GM18526 (cell line): Measurements from ENCODE around the gene PIGC.

Experiments
- POLR2A ChIP-seq: IDR thresholded peaks from 3 replicates; pipeline ENCODE4 v1.6.1; 2011; ENCODE audit not compliant: insufficient read length; ENCODE audit errors: extremely low read depth

Gene PIGC

DNA sequence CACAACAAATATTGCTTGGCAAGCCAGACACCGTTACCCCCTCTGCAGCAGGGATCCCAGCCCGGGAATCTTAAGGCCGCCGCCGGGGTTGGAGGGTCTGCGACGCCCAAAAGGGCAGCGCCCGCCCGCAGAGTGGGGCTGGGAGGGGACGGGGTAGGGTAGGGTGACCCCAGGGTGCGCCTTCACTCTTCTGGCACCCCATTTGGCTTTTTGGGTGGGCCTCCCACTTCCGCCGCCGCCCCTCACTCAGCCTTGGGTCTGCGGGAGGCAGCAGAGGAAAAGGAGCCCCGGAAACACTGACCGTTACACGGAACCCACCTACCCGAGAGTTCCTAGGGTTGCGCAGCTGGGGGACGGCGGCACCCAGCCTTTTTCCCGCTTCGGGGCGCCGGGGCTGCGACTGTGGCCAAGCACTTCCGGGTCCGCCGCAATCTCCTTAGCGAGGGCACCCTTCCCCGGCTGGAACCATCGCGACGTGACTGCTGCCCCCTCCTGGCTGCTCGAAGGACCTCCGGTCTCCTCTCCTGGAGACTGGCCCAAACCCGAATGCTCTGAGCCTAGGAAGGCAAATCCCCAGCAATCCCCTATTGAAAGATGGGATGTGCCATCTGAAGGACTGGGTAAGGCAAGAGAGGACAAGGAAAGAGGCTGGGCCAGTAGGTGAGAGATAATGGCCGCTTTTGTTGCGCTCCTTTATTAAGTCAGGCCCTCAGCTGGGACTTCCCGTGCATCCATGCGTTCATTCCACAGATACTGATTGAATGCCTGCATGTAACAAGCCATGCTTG is at the start of gene PIGC:
Gene PIGC, minus strand, starts transcription at position 404 of the 788 bp plus-strand sequence. CDS start 1,447 bp downstream, outside the sequence.
- TF ChIP-seq POLR2A, result peak; percentile 64

DNA sequence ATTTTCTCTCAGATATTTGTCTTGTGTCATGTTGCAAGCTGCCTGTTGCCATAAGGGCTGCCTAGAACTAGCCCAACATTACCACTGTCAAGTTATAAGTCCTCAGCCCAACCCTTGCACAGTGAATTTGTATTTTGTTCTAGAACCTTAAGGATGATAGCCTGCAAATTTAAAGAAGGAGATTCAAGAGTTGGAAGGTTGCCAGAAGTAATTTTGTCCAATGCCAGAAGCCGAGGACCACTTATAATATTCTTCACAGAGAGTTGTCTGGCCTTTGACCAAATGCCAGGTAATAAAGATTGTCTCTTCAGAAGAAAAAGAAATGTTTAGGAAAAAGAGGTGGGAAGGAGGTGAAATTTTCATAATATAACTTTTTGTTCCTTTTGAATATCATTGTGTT is 48.6 kb upstream of the PIGC start:
- TF ChIP-seq POLR2A, result no peak

DNA sequence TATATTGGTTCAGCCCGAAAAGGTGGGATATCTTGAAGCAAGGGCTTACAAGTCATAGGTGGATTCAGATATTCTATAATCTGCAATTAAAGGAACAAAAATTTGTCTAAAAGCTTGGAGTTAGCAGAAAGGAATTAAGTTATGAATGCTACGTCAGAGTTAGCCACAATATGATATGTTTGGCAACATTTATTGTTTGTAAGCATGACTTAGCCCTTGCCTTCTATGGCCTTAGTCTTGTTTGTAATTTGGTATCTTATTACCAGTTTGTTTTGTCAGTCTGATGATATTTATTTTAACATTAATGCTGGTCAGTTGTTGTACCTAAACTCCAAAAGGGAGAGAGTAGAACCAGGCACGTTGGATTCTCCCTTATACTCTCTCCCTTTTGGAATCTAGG is 46.0 kb upstream of the PIGC start:
- no peak for TF ChIP-seq POLR2A

DNA sequence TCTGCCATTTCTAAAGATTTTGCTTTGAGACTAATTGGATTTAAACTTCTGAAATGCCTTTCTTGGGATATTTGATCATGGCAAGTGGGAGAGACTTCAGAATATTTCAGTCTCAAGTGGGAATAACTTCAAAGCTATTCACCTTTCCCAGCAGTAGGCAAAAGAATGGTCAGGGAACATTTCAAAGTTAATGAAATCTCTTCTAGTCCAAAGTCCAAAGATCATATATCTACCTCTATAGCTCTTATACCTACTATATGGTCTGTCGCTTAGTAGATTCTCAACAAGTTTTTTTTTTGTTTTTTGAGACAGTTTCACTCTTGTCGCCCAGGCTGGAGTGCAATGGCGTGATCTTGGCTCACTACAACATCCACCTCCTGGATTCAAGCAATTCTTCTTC is 44.5 kb upstream of the PIGC start:
- no peak for TF ChIP-seq POLR2A

DNA sequence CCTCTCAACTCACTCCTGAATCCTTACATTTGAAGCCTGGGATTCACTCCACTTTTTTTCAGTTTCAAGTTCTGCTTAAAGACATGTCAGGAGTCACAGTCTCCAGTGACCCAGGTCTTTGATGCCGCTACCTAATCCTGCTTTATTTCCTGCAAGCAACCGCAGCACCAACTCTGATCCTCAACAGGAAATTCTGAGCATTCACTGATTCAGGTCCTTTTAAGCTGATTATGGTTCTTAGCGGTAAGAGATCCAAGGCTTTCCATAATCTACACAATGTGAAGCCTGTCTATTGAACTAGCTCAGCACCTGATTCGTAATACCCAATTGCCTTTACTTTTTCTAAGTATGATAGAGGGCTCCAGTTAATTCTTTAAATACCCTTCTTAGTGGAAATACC is 43.7 kb upstream of the PIGC start:
- no peak for TF ChIP-seq POLR2A

DNA sequence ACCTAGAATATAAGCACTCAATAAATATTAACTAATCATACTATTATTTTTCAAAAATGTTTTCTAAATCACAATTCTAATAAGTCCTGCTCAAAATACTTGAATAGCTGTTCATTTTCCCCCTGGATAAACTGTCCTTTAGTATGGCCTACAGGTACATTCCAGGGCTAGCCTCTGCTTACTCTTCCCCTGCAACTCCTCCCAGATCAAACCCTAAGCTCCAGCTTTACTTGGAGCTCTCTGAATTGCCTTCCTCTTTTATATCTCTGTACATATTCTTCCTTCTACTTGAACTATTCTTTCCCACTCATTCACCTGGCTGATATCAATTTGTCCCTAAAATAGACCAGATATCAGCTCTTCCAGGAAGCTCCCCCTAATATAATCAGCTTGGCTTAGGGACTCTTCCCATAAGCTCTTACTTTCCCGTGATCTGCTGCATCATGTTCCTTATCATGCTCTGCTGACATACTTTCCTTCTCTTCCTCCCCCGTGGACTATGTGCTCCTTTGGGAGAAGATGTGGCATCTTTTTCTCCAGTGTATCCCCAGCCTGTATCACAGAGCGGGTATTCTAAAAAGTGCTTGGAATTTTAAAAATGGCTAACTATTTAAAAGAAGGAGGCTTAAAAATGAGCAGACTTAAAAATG is 43.1 kb upstream of the PIGC start:
- no peak for TF ChIP-seq POLR2A

DNA sequence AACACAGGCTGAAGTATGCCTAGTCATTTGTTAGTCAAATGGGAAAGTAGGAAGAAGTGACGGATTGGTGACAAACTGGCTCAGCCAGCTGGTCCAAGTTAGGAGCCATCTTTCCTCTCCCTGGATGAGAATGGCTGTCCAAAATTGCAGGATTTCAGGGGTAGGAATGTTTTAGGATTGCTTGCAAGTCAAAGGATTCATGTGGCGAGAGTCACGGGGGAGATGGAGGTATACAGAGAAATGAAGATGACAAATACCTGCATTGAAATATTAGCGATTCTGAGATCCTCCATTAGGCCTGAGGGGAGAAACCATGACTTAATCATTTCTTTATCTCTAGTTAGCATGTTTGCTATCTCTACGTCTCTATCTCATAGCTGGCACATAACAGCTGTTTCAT is 41.8 kb upstream of the PIGC start:
- no peak for TF ChIP-seq POLR2A

DNA sequence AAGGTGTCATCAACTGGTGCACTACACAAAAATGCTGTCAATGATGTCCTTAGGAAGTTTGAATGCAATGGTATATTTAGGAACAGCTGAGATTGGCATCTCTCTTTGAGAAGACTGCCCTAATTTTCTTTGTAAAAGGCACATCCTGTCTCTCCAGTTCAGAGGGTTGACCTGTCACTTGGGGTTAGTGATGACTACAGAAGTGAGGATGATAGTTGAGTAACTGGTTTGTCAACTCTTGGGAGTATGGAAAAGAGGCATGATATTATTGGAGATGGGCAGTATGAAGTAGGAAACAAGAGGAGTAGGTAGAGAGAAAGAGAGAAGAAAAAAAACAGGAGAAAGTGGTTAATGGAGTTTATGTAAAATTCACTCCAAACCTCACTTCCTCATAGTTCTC is 40.4 kb upstream of the PIGC start:
- TF ChIP-seq POLR2A, result no peak

DNA sequence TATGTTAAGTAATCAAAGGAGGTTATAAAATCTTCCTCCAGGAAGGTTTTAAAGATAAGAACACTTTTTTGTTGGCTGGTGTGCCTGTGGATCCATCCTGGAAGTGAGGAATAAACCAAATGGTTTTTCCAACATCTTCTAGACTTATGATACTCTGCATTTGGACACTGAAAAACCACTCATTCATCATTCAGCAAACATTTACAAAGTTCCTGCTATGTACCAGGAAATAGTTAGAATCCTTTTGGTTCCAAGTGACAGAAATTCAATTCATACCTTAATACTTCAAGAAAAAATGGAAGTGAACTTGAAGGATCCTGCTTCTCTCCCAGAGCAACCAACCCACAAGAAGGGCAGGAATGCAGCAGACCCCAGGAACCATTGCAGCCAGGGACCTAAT is 39.6 kb upstream of the PIGC start:
- TF ChIP-seq POLR2A, result no peak

DNA sequence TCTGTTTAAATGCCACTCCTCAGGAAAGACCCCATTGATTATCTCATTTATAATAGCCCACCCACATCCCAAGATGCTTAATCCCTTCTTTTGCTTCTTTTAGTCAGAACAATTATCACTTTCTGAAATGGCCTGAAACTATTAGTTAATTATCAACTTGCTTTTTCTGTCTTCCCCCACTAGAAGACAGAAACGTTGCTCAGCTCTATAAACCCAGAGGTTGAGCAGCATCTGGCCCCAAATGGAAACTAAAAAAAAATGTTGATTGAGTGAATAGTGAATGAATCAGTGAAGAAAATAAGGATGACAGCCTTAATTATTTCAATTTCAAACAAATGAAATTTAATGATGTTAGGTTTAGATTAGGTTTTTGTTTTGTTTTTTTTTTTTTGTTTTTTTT is 38.2 kb upstream of the PIGC start:
- TF ChIP-seq POLR2A, result no peak

DNA sequence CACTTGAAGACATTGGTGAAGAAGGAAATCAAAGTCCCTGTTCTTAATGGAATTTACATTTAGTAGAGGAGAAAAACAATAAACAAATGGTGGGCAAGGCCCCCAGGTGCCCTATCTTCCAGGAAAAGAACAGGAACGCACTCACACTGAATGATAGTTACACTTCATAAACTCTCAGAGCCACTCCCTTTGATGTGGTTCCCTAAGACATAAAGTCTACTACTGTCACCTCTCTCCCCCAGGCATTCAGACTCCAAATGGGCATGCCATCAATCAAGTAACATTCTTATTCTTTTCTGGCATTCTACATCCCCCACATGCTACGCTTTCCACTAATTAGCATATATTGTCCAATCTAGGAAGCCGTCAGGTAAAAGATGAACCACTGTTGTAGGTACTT is 36.6 kb upstream of the PIGC start:
- TF ChIP-seq POLR2A, result no peak

DNA sequence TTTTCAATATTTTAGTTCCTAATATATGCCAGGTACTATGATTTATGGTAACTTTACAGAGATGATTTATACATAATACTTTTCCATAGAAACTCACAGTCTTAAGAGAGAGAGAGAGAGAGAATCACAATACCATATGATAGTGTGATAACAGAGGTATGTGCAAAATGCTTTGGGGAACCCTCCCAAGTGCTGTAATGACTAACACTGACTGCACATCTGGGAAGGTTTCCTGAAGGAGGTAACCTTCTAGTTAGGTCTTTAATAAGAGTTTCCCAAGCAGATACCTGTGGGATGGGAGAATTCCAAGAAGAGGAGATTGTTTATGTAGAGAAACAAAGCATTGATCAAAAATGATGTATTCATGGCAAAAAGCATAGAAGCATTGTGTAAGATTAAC is 34.6 kb upstream of the PIGC start:
- no peak for TF ChIP-seq POLR2A

DNA sequence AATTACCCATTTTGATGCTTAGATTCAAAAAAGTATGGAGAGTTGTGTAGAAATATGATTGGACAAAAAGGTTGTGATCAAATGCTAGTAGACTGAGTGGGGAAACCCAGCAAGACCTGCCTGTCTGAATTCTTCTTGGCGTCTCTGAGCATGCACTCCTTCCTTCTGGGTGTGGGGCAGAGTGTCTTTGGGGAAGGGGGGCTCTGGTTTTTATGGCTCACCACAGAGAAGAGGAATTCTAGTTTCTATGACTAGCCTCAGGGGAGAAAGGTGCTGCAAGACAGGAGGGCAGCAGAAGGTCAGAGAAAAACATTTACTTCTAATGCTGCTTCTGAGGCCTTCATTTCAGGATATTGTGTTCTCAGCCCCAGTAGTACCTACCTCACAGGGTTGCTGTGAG is 33.9 kb upstream of the PIGC start:
- TF ChIP-seq POLR2A, result no peak

DNA sequence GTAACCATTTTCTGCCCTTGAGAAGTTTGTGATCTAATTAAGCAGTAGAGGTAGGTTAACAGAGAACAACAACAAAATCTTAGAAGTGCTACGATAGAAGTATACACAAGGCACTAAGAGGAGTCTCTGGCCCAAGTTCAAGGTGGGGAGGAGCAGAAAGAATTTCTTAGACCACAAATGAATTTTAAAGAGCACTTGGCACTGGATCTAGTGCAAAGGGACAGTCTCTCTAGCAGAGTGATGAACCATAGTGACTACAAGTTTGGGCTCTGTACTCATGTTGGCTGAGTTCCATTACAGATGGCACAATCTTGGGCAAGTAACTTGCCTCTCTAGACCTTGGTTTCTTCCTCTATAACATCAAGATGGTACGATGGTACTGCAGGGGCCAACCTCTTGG is 33.3 kb upstream of the PIGC start:
- TF ChIP-seq POLR2A, result no peak

DNA sequence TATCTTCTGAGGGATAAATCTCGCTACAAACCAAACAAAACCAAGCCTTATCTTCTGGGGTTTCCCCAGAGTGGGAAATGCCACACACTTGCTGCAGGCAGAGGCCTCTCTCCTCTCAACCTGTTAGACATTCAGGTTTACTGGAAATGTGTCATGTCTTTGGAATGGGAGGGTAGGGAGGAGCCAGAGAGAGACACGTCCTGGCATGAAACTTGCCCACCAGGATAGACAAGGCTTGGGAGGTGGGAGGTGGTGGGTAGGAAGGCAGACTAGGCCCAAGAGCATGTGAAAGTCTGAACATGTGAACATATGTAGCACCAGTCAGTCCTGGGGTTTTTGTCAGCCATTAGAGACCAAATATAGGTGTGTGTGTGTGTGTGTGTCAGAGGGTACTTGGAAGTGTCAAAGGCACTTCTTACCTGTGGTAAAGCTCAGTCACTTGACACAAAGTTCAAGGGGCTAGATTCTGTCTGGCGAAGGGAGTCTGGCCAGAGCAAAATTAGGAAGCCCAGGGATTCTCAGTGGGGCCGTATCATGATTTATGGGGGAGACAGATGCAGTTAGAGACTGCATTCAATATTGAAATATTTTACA is 32.4 kb upstream of the PIGC start:
- TF ChIP-seq POLR2A, result no peak

DNA sequence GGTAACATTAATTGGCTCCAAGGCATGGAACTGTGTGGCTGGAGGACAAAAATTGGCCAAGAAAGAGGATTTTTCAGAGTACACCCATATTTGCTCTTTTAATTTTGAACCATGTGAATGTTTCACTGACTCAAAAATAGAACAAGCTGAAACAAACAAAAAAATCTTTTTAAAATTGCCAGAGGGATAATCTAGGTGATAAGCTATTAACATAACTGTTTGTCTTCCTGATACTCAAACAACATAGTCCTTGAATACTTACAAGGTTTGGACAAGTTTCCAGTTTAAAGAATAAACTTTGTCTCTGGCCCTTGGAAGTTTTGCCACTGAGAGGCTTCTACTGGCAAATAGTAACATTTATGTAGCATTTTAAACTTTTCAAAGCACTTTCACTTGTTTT is 30.0 kb upstream of the PIGC start:
- no peak for TF ChIP-seq POLR2A
